DOHH2 (cell line): ENCODE results near the gene GRIP2.

Experiments
- EZH2phosphoT487 ChIP-seq: fragments of 200-600 bp; sonication (generic); IDR thresholded peaks from 2 replicates; pipeline ENCODE4 v1.6.1; 2017; ENCODE audit warnings: borderline replicate concordance, mild to moderate bottlenecking, antibody characterized with exemption, low read length, moderate library complexity, mixed read lengths
- TF ChIP-seq, protein P1 (sequence below): fragments of 200-600 bp; sonication (generic); IDR thresholded peaks from one replicate; pipeline ENCODE4 v1.5.1; 2014; ENCODE audit warnings: antibody characterized with exemption, mild to moderate bottlenecking, low read depth, low read length; ENCODE audit not compliant: poor library complexity, severe bottlenecking

GRCh38 chr3:14507305-14507741 is 32.8 kb downstream of the GRIP2 start:
- TF ChIP-seq, protein P1, sequence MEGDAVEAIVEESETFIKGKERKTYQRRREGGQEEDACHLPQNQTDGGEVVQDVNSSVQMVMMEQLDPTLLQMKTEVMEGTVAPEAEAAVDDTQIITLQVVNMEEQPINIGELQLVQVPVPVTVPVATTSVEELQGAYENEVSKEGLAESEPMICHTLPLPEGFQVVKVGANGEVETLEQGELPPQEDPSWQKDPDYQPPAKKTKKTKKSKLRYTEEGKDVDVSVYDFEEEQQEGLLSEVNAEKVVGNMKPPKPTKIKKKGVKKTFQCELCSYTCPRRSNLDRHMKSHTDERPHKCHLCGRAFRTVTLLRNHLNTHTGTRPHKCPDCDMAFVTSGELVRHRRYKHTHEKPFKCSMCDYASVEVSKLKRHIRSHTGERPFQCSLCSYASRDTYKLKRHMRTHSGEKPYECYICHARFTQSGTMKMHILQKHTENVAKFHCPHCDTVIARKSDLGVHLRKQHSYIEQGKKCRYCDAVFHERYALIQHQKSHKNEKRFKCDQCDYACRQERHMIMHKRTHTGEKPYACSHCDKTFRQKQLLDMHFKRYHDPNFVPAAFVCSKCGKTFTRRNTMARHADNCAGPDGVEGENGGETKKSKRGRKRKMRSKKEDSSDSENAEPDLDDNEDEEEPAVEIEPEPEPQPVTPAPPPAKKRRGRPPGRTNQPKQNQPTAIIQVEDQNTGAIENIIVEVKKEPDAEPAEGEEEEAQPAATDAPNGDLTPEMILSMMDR, result no peak
- TF ChIP-seq EZH2phosphoT487, result no peak
